DMS114 treated with DMSO at 0.1 percent for 48 hours (cell line): Measurements from ENCODE around the gene LEUTX.

Source experiments
- DNase-seq: peaks from one replicate; lab custom pipeline; 2025; ENCODE audit not compliant: unreplicated experiment; lab: John Stamatoyannopoulos, UW

Gene LEUTX

GRCh38 chr19:39820696-39821095, 42.0 kb downstream of the LEUTX start:
- no peak for DNase-seq

- no peak for DNase-seq
Observed at GRCh38 chr19:39823686-39824085, 45.0 kb downstream of the LEUTX start.

- peak; percentile 97 for DNase-seq
Observed at GRCh38 chr19:39824143-39825092, 45.8 kb downstream of the LEUTX start.

- DNase-seq: no peak
Observed at GRCh38 chr19:39825093-39825463, 46.4 kb downstream of the LEUTX start.

- DNase-seq: no peak
Observed at GRCh38 chr19:39825531-39826076, 47.0 kb downstream of the LEUTX start.

- DNase-seq: no peak
Observed at GRCh38 chr19:39826311-39826945, 47.8 kb downstream of the LEUTX start.

GRCh38 chr19:39827216-39827615, 48.6 kb downstream of the LEUTX start:
- no peak for DNase-seq

GRCh38 chr19:39828015-39828653, 49.5 kb downstream of the LEUTX start:
- no peak for DNase-seq

GRCh38 chr19:39828654-39829032, 50.0 kb downstream of the LEUTX start:
- no peak for DNase-seq

- DNase-seq: no peak
Observed at GRCh38 chr19:39829702-39830275, 51.1 kb downstream of the LEUTX start.

- no peak for DNase-seq
Observed at GRCh38 chr19:39830406-39830805, 51.8 kb downstream of the LEUTX start.

- no peak for DNase-seq
Observed at GRCh38 chr19:39830847-39831246, 52.2 kb downstream of the LEUTX start.

GRCh38 chr19:39831679-39832078, 53.0 kb downstream of the LEUTX start:
- DNase-seq: no peak

GRCh38 chr19:39832341-39833083, 53.9 kb downstream of the LEUTX start:
- no peak for DNase-seq

GRCh38 chr19:39833160-39833463, 54.5 kb downstream of the LEUTX start:
- DNase-seq: no peak

GRCh38 chr19:39833464-39834286, 55.0 kb downstream of the LEUTX start, which contains the start of gene DYRK1B:
Gene DYRK1B (minus strand): TSS chr19:39834162. CDS start chr19:39831867, 2,295 bp downstream.
- peak; percentile 94 for DNase-seq

- DNase-seq: no peak
Observed at GRCh38 chr19:39834287-39834841, 55.7 kb downstream of the LEUTX start.
